ENCODE measurements around the gene ST6GAL1. TPM values are rescaled to one million over a fixed set of nuclear protein-coding genes. Genes with fewer than 3 reads are reported as not detected.

The ST6GAL1 gene
- total RNA-seq, 1 donor from 2014 or later: 74.0 TPM

DNA sequence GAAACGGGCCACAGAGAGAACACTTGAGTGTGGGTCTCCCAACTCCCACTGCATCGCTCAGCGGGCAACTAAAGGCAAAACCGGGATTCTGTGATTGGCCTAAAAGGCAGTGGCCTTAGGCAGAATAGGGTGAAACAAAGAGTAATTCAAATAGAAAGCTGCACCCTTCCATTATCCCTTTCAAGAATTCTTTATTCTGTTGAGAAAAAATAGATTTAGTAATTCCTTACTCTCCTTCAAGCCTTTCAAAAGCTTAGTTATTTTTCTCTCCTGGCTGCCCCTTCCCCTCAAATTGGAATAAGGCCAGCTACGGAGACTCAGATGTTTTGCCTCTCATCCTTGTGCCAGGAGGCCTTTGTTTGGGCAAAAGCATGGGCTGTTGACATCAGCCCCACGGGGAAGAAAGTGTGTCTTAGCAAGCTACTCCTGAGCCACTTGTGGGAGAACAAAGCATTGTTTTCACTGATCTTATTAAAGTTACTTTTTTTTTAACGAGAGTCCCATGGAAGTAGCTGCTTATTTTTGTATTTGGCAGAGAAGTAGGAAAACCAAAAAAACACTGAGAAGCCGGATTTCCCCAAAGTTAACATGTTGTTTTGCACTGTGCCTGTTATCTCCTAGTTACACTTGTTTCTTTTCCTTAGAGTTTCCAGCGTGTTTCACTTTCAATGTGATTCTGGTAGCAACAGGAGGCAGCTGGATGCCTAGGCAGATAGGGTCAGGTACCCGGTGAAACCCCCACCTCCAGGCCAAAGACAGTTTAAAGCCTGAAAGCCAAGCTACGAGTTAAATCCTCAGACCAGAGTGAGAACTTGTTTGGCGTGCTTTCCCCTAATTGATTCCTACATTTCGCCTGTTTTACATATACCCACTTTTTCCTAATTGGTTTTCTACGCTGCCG, 2.2 kb downstream of the ST6GAL1 start:
- Mint-ChIP-seq H3K27me3 (peaks cover 9% of the 10 kb centered on the region), H3K4me3 (ENCODE audit: low read depth) (peak overlapping the region; percentile 93), H3K27ac (peak overlapping the region; percentile 96), H3K9me3 (ENCODE audit: low read depth) (peaks cover 3% of the 10 kb centered on the region), H3K4me1 (ENCODE audit: low read depth) (peaks cover 18% of the 10 kb centered on the region), H3K36me3 (ENCODE audit: insufficient read depth) (peaks cover 18% of the 10 kb centered on the region)
- no peak for DNase-seq (ENCODE audit: low spot score, unreplicated experiment)
- TF ChIP-seq, protein P1, sequence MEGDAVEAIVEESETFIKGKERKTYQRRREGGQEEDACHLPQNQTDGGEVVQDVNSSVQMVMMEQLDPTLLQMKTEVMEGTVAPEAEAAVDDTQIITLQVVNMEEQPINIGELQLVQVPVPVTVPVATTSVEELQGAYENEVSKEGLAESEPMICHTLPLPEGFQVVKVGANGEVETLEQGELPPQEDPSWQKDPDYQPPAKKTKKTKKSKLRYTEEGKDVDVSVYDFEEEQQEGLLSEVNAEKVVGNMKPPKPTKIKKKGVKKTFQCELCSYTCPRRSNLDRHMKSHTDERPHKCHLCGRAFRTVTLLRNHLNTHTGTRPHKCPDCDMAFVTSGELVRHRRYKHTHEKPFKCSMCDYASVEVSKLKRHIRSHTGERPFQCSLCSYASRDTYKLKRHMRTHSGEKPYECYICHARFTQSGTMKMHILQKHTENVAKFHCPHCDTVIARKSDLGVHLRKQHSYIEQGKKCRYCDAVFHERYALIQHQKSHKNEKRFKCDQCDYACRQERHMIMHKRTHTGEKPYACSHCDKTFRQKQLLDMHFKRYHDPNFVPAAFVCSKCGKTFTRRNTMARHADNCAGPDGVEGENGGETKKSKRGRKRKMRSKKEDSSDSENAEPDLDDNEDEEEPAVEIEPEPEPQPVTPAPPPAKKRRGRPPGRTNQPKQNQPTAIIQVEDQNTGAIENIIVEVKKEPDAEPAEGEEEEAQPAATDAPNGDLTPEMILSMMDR (IDR thresholded peaks at IDR 0.05; ENCODE audit: unreplicated experiment): no peak

GRCh38 chr3:186933816-186934215, 3.5 kb downstream of the ST6GAL1 start:
- TF ChIP-seq, protein P1 (IDR thresholded peaks at IDR 0.05; ENCODE audit: unreplicated experiment): no peak
- DNase-seq (ENCODE audit: low spot score, unreplicated experiment): no peak
- Mint-ChIP-seq H3K4me1 (ENCODE audit: low read depth) (peaks cover 22% of the 10 kb centered on the region), H3K9me3 (ENCODE audit: low read depth) (peaks cover 3% of the 10 kb centered on the region), H3K27ac (no peak overlapping the region), H3K27me3 (peaks cover 8% of the 10 kb centered on the region), H3K36me3 (ENCODE audit: insufficient read depth) (peaks cover 20% of the 10 kb centered on the region), H3K4me3 (ENCODE audit: low read depth) (no peak overlapping the region)

DNA sequence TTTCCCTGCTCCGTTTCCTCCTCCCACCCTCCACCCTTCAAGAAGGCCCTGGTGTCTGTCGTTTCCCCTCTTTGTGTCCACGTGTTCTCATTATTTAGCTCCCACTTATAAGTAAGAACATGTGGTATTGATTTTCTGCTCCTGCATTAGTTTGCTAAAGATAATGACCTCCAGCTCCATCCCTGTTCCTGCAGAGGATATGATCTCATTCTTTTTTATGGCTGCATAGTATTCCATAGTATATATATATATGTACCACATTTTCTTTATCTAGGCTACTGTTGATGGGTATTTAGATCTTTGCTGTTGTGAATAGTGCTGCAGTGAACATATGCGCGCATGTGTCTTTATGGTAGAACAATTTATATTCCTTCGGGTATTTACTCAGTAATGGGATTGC, 4.8 kb downstream of the ST6GAL1 start:
- no peaks in the 10 kb centered on the region for H3K27me3 Mint-ChIP-seq
- DNase-seq (ENCODE audit: low spot score, unreplicated experiment): no peak

DNA sequence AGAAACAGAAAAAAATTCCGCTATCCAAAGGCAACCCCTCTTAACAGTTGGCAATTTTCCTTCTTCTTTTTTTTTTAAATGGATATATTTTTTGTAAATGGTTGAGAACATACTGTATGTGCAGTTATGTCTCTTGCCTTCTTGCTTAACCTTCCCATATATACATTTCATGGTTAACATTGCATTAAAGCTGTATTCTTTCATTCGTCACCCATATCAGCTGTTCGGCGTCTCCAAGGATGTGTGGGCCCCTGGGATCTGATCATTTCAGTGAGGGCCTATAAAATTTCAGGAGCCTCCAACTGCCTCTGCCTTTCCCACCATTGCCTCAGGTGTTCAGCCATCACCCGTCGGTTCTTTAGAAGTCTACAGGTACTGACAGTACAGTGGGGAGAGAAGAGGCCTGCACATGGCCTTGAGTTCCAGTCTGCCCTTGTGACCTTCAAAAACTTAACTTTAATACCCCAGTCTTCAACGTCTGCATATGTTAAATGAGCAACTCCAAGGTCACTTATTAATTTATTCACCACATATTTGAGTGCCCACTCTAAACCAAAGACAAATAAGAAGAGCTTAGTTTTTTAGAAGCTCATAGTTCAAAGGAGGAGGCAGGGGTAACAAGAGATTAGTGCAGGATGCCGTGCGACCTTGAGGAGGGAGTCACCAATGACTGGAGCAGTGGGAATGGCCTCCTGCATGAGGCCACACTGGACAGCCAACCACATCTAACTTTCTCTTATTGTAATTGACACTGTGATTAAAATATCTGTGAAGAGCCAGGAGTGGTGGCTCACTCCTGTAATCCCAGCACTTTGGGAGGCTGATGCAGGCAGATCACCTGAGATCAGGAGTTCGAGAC, 6.9 kb downstream of the ST6GAL1 start:
- no peak for DNase-seq (ENCODE audit: low spot score, unreplicated experiment)
- Mint-ChIP-seq H3K9me3 (ENCODE audit: low read depth) (peaks cover 3% of the 10 kb centered on the region), H3K36me3 (ENCODE audit: insufficient read depth) (peaks cover 21% of the 10 kb centered on the region), H3K27me3 (no peaks in the 10 kb centered on the region), H3K27ac (no peak overlapping the region), H3K4me1 (ENCODE audit: low read depth) (peaks cover 30% of the 10 kb centered on the region), H3K4me3 (ENCODE audit: low read depth) (no peak overlapping the region)
- TF ChIP-seq, protein P1 (IDR thresholded peaks at IDR 0.05; ENCODE audit: unreplicated experiment): no peak

More for the DNA sequence above, 4.8 kb downstream of the ST6GAL1 start:
- Mint-ChIP-seq H3K4me1 (ENCODE audit: low read depth) (peaks cover 21% of the 10 kb centered on the region), H3K9me3 (ENCODE audit: low read depth) (peaks cover 3% of the 10 kb centered on the region), H3K36me3 (ENCODE audit: insufficient read depth) (peaks cover 21% of the 10 kb centered on the region), H3K4me3 (ENCODE audit: low read depth) (no peak overlapping the region), H3K27ac (no peak overlapping the region)
- TF ChIP-seq, protein P1 (IDR thresholded peaks at IDR 0.05; ENCODE audit: unreplicated experiment): no peak

DNA sequence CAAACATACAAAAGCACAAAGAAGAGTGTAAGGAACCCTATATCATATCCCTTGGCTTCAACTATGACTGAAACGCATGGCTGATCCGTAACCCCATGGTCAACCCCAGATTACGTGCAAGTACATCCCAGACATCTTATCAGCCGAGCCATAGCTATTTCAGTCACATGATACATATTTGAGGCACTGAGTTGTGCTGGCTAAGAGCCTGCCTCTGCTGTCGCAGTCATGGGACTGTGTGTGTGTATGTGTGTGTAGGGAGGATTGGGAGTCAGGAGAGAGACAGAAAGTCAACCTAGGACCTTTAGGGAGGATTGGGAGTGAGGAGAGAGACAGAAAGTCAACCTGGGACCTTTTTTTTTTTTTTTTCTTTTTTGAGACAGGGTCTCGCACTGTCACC, 8.4 kb downstream of the ST6GAL1 start:
- Mint-ChIP-seq H3K4me3 (ENCODE audit: low read depth) (no peak overlapping the region), H3K4me1 (ENCODE audit: low read depth) (peaks cover 18% of the 10 kb centered on the region), H3K27ac (peak overlapping the region; percentile 19), H3K36me3 (ENCODE audit: insufficient read depth) (peaks cover 27% of the 10 kb centered on the region), H3K27me3 (no peaks in the 10 kb centered on the region), H3K9me3 (ENCODE audit: low read depth) (peaks cover 3% of the 10 kb centered on the region)
- TF ChIP-seq, protein P1 (IDR thresholded peaks at IDR 0.05; ENCODE audit: unreplicated experiment): no peak
- DNase-seq (ENCODE audit: low spot score, unreplicated experiment): no peak

Measured in progenitor cell of endocrine pancreas (in vitro differentiated cells).